SK-MEL-5 (cell line): ENCODE measurements around the gene TMEM209. TPM values are rescaled to one million over a fixed set of nuclear protein-coding genes. Genes with fewer than 3 reads are reported as not detected.
"Not testable (repeated sequence)": the region's sequence is repeated elsewhere in the genome, so short reads cannot be mapped to it uniquely, and the experiment has no call there.

ENCODE experiments used
- DNase-seq: peaks from one replicate; pipeline ENCODE4 v3.0.0-alpha.2; 2016; ENCODE audit warnings: low read depth, low spot score
- in situ Hi-C: cut with HindIII; loops from 2 replicates; pipeline ENCODE4 v1.10.0; 2016; ENCODE audit warnings: low sequenced_read_pairs, high pct_unique_total_duplicates, low pct_unique_long_range_greater_than_20kb
- total RNA-seq: library from RNA; depleted of rRNA; stranded (reverse); fragments of >200 nt; shearing (Covaris generic); gene quantifications from 2 replicates; pipeline ENCODE4 v1.2.3, GENCODE V29; 2014

Gene TMEM209
- total RNA-seq, 1 experiment from 2014 or later: 31.0 TPM

DNA sequence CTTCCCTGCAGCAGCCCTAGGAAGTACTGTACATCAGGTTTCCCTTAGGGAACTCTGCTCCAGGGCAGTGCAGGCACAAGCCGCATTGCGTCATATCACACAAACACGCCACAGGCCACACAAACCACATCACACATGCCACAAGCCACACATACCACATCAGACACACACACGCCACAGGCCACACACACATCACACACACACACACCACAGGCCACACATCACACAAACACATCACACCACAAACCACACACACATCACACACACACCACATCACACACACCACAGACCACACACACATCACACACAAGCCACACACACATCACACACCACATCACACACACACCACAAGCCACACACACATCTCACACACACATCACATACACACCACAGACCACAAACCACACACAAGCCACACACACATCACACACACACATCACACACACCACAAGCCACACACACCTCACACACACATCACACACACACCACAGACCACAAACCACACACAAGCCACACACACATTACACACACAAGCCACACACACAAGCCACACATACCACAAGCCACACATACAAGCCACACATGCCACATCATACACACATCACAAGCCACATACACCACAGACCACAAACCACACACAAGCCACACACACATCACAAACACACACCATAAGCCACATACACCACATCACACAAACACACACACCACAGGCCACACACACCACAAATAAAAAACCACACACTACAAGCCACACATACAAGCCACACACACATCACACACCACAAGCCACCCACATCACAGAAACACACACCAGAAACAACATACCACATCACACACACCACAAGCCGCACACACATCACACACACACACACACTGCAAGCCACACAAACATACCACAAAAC is 53.4 kb downstream of the TMEM209 start:
- no peak for DNase-seq

DNA sequence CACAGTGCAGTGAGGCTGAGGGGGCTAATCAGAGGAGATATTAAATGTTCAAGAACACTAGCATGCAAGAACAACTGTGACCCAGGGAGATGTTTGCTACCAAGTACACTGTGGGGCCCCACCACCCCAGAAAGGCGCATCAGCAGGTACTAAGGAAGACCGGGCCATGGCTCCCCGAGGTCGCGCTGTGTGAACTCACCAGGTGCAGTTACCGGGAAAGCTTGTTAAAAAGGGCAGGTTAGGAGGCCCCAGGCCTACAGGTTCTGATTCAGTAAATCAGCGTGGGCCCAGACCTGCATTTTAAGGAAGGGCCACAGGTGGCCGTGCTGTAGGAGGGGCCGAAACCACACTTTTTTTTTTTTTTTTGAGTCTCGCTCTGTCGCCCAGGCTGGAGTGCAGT is 54.6 kb downstream of the TMEM209 start:
- in situ Hi-C loops: no loop called here
- DNase-seq: no peak

More for the DNA sequence above, 53.4 kb downstream of the TMEM209 start:
- in situ Hi-C loops: no loop called here

DNA sequence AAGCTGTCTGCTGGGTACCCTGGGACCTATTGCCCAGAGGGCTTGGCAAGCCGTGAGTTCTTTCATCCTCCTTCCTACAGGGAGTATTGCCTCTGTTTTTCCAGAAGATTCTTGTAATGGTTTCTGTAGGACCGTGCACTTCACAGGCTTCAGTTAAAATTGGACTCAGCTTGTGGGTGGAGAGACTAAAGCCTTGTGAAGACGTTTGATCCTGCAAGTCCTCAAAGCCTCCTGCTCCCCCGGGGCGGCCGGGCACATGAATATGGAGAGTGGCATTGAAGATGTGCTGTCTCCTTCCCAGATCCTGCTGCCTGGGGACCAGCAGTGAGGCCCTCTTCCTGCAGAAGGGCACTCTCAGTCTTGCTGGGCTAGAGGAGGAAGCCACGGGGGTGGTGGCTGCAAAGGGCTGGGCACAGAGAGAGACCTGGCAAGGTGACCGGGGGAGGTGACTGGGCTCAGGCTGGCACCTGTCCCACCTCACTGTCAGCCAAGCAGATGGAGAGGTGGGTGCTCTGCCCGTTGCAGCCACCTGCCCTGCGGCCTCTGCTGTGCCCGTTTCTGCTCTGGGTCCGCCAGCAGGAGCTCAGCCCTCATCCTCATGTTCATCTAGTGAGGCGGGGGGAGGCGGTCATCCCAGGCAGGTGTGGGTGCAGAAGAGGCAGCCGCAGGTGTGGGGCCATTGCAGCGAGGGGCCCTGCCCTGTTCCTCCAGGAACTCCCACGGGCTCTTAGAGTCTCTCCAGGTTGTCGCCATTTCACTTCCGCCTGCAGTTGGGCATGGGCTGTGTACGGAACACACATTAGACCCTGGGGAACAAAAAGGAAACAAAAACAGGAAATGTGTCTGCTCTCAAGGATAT is 55.7 kb downstream of the TMEM209 start:
- in situ Hi-C loops: no loop called here
- DNase-seq: no peak

DNA sequence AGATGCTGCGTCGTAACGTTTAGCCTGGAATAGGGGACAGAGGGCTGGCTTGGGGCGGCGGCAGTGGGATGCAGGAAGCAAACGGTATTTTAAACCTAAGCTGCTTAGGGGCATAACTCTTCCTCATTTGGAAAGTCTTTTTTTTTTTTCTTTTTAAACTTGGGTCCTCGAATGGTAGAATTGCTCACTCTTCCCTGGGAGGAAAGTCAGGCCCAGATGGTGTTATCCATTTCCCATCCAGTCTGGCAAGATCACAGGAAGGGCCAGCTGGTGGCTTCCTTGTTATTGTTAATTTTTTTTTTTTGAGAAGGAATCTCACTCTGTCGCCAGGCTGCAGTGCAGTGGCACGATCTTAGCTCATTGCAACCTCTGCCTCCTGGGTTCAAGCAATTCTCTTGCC is 56.6 kb downstream of the TMEM209 start:
- no peak for DNase-seq
- in situ Hi-C loops: no loop called here

DNA sequence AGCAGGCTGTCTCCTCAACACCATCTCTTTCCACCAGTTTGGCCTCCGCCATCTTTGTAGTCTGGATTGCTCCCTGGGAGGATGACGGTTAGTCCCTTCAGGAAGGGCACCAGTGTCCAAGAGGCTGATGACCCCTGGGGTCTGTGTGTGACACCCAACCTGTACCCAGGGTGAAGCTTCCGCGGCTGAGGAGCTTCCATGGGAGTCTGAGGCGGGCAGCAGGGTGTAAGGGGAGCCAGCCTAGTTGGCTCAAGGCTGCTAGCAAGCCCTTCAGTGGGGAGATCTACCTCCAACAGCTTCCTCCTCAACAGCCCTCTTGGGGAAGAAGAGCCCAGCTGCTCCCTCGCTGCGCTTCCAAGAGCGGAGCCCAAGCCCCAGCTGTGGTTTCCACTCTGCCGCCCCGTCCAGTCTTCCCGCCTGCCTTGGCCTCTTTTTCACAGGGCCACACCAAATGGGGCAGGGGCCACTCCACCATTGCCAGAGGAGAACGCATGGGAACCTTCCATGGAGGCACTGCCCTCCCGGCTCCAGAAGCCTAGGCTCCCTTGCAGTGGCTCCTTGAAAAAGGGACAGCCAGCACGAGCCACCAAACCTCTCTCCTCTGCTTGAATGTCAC is 57.4 kb downstream of the TMEM209 start:
- in situ Hi-C loops: no loop called here
- no peak for DNase-seq

DNA sequence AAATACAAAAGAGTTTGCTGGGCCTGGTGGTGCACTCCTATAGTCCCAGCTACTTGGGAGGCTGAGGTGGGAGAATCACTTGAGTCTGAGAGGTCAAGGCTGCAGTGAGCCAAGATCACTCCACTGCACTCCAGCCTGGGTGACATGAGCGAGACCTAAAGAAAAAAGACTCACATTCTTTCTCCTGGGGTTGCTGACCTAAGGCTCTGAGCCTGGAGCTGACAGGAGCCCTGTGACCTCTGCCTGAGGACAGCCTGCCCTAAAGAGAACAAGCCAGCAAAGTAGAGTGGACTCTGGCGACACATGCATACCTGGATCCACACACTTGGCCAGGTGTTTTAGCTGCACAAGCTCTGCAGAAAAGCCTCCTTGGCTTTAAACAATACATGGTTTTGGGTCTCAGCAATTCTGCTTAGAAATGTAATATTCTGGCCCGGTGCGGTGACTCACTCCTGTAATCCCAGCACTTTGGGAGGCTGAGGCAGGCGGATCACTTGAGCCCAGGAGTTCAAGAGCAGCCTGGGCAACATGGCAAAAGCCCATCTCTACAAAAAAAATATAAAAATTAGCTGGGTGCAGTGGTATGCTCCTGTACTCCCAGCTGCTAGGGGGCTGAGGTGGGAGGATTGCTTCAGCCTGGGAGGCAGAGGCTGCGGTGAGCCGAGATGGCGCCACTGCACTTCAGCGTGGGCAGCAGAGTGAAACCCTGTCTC is 58.4 kb downstream of the TMEM209 start:
- no peak for DNase-seq
- in situ Hi-C loops: no loop called here

DNA sequence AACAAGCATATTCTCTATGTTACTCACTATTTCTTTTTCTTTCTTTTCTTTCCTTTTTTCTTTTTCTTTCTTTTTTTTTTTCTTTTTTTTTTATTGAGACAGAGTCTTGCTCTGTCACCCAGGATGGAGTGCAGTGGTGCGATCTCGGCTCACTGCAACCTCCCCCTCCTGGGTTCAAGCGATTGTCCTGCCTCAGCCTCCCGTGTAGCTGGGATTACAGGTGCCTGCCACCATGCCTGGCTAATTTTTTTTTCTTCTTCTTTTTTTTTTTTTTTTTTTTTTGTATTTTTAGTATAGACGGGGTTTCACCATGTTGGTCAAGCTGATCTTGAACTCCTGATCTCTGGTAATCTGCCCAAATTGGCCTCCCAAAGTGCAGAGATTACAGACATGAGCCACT is 59.1 kb downstream of the TMEM209 start:
- DNase-seq, in situ Hi-C loops: not testable (repeated sequence)

DNA sequence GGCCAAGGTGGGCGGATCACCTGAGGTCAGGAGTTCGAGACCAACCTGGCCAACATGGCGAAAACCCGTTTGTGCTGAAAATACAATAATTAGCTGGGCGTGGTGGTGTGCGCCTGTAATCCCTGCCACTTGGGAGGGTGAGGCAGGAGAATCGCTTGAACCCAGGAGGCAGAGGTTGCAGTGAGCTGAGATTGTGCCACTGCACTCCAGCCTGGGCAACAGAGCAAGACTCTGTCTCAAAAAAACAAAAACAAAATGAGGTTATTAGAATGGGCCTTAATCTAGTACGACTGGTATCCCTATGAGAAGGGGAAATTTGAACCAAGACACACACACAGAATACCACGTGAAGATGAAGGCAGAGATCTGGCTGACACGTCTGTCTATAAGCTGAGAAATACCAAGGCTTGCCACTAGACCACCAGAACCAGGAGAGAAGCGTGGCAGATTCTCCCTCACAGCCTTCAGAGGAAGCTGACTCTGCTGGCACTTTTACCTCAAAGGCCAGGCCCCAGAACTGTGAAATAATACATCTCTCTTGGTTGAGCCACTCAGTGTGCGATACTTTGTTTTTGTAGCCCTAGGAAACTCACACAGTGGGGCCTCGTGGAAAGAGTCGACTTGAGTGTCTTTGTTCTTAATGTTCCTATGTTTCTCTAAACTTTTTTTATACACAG is 59.6 kb downstream of the TMEM209 start:
- in situ Hi-C loops: no loop called here

DNA sequence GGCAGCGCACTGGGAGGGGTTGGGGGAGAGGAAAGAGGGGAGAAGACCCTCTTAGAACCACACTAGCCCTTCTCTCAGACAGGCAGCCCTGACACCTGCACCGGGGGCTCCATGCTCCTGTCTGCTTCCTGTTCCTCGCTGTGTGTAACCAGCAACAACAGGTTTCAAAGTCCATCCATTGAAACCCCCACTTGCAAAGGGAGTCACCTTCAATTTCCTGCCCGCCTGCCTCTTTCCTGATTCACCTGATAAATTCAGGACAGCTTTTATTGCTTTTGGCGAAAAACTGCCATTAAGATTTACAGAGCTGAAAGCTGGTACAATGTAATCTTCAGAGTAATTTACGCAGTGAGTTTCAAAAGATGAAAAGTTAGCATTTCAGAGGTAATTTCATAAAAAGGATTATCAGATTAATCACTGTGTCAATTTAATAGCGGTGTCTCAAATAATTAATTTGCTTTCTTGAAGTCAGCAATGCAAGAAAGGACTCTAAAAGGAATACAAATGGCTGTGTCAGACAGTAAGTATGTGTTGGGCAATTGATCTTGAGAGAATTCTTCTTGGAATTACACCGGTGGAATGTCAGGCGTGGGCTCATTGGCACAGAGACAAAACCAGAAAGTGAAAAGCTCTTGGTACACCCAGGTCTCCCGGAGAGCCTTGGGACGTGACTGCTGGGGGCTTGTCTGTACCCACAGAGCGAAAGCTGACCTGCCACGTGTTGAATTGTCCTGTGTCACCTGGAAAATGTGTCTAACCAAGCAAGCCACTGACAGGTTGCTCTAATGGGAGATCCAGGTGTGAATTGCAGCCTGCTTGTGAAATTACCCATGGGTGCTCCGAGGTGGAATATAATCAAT is 60.7 kb downstream of the TMEM209 start:
- no peak for DNase-seq
- in situ Hi-C loops: no loop called here

More for the DNA sequence above, 59.6 kb downstream of the TMEM209 start:
- no peak for DNase-seq

DNA sequence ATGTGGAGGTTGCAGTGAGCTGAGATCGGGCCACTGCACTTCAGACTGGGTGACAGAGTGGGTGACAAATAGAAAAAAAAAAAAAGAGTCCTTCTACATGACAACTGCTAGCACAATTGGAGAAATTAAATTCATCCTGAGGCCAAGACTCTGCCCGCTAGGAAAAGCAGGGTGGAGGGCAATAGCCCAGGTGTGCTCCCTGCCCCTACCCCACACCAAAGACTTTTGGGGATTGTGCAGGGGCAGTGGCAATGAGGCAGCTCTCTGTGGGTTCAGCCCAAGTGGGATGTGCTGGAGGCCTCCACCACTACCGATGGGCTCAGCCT is 61.3 kb downstream of the TMEM209 start:
- in situ Hi-C loops: no loop called here
- DNase-seq: no peak

DNA sequence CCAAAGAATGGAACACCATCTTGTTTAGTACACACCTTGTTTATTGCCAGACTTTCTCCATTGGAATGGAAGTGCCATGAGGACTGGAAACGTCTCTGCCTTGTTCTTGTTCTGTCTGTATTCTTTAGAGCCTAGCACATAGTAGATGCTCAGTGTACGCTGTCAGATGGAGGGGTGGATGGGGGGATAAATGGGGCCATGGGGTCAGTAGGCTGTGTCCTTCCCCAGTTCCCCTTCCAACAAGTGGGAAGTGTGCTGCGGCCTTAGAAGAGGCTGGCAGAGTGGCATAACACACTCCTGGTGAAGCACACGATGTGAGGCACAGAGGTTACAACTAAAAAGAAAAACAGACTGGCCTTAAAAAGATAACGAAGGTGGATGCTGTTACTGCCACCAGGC is 61.9 kb downstream of the TMEM209 start:
- DNase-seq: no peak
- in situ Hi-C loops: no loop called here

DNA sequence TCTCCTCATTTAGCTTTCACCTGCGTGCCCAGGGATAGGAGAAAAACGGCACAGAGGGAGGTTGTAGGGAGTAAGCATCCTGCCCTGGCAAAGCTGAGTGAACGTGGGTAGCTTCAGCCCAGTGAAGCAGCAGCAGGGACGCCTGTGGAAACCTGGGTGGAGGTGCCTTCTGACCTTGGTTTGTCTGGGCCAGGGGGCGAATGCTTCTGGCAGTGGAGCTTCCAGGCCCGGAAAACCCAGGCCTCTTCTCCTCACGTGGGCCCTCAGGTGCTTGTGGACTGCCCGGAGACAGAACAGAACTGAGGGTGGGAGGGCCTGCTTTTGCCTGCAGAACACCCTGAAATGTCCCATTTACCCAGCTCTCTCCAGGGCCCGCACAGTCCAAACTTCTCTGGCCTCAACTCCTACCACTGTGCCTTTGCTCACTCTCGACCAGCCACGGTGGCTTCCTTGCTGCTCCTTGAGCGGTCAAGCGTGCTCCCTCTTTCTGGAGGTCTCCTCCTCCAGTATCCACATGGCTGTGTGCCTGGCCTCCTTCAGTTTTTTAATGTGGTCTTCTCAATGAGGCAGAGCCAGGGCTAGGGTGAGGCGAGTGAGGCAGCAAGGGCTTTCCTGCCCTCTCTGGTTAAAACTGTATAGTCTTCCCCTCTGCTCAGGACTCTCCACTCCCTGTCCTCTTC is 62.4 kb downstream of the TMEM209 start:
- DNase-seq: no peak

DNA sequence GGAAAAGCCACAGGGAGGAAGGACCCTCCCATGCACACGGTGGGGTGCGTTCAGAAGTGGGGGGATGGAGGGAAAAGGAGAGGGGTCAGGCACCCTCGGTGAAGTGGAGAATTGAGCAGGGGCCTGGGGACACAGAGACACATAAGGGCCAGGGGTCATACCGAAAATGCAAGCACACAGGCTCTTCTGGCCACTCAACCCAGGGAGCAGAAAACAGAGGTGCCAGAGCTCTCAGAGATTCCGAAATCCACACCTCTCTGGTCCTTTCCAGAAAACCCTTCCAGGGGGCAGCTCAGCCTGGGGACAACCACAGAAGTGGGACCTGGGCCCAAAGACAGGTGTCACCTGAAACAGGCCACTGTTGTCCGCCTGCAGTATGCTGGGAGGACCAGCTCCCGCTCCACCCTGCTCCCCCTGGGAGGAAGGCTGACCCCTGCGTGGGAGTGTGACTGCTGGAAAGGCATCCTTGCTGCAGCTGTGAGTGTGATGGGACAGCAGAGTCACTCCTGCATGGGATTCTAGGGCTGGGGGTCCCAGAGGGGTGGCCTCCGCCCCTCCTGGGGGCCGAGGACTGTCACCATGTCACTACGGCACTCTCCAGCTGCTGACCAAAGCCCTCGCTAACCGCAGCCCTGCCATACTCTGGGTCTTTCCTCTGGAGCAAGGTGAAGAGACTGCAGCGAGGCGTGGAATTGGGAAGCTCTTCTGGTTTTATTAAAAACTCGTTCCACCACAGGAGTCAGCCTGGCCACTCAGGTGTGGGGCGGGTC is 63.1 kb downstream of the TMEM209 start:
- no peak for DNase-seq

More for the DNA sequence above, 62.4 kb downstream of the TMEM209 start:
- in situ Hi-C loops: no loop called here

DNA sequence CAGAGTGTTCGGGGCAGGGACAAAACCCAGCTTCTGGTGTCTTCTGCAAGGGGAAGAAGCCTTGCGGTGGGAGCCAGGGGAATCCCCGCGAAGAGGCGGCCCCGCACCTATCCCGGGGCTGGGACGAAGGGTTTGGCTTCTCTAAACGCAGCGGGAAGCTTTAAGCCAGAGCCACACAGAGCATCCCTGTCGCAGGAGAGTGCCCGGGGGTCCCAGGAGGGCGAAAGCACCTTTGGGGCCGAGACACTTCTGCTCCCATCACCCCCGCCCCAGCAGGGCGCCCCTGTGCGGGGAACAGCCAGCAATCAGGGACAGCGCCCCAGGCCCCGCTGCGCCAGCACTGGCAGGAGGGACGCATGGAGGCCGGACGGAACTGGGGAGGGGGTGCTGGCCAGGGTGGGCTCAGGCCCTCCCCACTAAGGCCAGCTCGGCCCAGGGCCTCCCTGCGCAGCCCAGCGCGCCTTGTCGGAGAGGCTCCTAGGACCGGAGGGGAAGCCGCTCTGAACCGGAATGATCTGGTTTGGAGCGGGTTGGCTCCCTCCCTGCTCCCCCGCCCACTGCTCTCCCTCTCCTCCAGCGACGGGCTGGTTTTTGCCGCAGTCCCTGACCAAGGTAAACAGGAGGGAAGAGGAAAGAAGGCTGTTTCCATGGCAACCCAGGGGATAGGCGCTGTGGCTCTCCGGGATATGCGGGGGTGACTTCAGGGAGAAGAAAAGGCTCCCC is 63.9 kb downstream of the TMEM209 start:
- in situ Hi-C loops: no loop called here
- DNase-seq: no peak

More for the DNA sequence above, 63.1 kb downstream of the TMEM209 start:
- in situ Hi-C loops: no loop called here
